ENCODE measurements around the gene ARHGAP6.
A peak's percentile ranks its signal among the peaks of the same experiment; 100 is the strongest.
"Not testable (repeated sequence)": the region's sequence is repeated elsewhere in the genome, so short reads cannot be mapped to it uniquely, and the experiment has no call there.

ARHGAP6 gene

DNA sequence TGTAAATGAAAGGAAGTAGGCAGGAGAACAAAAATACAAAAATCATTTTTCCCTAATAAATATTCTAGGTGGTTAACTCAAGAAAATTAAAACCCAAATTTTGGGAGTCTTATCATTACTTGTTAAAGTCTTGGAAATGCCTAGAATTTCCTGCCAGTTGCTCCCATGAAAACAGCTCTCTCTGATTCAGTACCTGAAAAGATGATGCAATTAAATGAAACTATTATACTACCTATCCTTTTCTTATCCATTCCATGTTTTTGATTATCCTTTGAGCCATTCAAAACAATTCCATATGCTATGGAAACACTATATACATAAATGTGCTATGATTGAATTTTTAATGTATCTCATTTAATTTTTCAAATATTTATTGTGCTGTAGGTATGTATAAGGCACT, 423.0 kb downstream of the ARHGAP6 start:
- DNase-seq (ENCODE audit: low spot score): no peak

DNA sequence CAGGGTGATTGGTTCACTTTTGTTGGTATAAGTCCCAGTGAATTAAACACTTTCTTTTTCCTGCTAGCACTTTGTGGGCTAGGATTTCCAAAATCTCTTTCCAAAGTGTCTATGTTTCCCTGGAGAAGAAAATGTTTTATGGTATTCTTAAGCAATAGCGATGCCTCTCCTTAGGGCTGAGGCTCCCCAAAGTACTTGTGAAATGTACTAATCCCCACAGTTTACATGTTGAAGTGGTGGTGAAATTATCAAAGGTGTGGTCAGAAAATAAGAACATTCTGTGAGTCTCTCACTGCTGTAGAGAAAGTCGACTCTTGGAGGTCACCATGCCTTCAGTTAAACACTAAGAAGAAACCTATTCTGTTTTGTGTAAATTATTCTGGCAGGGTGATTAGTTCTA, 424.0 kb downstream of the ARHGAP6 start:
- DNase-seq (ENCODE audit: low spot score): no peak

DNA sequence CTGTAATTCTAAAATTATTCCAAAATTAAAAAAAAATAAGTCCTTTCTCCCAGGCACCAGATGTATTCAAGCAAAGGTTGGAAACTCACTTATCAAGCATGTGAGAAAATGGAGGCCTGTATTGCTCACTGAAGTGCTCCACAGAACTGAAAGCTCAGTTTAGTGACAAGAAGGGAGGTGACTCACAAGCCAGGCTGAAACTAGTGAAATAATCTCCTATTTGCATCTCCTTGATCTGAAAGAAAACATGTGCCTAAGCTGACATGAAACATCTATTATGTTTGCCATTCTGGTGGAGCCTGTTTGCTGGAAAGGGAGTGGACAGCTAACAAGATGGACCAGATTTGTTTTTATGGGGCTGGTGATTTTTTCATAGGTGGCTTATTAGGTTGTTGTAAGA, 426.5 kb downstream of the ARHGAP6 start:
- DNase-seq (ENCODE audit: low spot score): peak; percentile 0

DNA sequence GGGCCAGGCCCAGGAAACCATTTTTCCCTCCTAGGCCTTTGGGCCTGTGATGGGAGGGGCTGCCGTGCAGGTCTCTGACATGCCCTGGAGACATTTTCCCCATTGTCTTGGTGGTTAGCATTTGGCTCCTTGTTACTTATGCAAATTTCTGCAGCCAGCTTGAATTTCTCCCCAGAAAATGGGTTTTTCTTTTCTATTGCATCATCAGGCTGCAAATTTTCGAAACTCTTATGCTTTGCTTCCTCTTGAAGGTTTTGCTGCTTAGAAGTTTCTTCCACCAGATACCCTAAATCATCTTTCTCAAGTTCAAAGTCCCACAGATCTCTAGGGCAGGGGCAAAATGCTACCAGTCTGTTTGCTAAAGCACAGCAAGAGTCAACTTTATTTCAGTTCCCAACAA, 430.3 kb downstream of the ARHGAP6 start:
- not testable (repeated sequence) for DNase-seq (ENCODE audit: low spot score)

DNA sequence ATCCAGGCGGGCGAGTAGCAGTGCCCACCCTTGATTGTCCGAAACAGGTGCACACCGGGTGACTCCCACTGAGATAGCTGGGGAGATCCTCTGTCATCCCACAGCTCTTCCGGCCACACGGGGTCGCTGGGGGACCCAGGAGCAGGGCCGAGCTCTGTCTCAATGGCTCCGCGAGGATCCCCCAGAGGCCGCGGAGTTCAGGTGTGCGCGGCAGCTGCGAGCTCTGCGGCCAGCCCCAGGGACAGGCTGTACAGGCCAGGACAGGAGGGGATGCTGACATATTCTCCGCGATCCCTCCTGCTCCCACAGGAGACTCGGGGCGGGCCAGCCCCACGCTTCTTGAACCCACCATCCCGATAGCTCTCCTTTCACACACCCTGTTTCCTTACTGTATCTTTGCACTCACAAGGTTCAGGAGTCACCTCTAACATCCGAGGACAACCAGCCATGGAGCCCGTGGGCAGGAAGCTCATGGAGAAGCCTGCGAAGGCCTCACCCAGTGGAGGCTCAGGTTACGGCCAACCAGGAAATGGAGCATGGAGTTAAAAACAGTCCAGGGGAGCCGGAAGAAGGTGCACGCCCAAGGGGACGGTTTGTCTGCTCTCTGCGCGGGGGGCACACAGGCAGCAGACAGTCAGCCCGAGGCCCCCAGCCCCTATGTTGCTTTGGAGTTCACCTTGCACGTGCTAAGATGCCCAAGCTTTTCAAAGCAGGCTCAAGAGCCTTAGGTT, 450.4 kb downstream of the ARHGAP6 start:
- DNase-seq (ENCODE audit: low spot score): no peak

DNA sequence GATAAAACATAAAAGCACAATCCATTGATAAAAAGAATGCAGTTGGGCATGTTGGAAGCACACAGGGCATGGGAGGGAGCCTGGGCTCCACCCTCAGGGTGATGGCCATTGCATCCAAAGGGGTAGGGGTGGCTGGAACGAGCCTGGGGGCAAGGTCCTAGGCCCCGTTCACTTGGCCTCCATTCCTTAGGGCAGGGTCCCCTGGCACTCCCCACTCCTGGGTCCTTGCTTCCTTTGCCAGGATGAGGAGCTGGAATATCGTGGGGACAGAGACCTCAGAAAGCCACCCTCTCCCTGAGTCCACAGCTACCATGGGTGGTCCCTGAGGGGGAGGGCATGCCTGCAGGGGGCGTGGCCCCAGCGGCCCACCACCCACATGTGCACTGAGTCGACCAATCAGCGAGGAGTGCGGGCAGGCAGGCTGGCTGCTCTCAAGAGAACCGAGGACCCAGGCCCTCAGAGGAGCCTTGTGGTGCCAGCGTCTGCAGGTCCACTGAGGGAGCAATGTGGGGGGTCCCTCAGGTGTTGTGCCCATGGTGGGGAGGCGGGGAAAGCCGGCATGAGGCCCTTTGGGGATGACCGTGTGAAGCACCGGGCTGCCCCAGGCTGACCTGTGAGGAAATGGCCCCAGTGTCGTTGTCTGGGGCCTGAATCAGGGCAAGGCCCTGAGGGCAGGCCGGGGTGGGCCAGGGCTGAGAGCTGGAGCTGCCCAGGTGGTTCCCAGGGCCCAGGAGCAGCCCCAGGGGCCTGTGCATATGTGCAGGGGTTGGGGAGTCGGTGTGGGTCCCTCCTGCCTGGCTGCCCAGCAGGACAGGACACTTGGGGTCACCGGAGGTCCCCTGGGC, 451.2 kb downstream of the ARHGAP6 start:
- no peak for DNase-seq (ENCODE audit: low spot score)

DNA sequence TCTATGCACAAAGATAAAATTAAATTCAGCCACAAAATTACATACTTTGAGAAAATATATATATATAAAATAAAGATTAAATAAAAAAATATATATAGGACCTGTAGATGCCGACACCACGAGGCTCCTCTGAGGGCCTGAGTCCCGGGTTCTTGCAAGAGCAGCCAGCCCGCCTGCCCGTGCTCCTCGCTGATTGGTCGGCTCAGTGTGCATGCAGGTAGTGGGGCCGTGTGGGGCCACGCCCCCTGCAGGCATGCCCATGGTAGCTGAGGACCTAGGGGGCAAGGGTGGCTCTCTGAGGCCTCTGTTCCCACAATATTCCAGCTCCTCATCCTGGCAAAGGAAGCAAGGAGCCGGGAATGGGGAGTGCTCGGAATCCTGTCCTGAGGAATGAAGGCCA, 453.0 kb downstream of the ARHGAP6 start:
- no peak for DNase-seq (ENCODE audit: low spot score)

DNA sequence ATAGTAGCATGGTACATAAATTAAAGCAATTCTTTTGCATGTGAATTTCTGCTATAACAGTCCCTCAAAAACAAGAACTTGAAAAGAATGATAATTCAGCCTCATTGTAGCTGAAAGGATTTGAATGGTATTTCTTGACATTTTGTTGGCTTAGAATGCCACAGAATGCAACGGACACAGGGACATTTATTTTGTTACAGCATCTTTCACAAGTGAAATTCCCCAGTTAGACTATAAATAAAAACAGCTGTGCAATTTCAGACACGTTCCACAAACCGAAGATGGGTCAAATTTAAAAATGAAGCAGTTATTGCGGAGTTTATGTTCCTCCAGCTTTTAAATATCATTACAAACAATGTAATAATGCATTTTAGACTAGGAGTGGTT, 455.3 kb downstream of the ARHGAP6 start:
- DNase-seq (ENCODE audit: low spot score): no peak

DNA sequence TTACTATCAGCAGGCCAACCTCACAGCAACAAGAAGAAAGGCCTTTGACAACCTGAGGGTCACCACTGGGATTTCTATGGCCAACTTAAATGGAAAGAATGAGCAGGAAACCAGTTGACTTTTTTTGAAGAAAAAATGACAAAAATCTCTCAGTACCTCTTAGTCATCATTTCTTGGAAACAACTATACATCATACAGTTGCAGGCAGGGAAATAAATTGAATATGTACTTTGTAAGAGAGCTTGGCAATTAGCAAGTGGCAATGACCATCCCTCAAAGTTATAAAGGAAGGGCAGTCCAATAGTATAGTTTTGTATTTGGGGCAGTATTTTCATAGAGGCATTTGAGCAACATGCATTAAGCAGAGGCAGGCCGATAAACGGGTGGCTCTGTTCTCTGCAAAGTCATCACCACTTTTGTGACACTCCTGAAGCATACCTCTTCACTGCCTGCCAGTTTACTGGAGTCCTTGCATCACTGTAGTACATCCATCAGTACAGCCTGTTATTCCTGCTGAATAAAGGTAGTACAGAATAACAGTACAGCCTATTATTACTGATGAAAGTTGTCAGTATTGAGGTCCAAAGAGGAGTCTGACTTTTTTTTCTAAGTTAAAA, 455.8 kb downstream of the ARHGAP6 start:
- DNase-seq (ENCODE audit: low spot score): no peak

DNA sequence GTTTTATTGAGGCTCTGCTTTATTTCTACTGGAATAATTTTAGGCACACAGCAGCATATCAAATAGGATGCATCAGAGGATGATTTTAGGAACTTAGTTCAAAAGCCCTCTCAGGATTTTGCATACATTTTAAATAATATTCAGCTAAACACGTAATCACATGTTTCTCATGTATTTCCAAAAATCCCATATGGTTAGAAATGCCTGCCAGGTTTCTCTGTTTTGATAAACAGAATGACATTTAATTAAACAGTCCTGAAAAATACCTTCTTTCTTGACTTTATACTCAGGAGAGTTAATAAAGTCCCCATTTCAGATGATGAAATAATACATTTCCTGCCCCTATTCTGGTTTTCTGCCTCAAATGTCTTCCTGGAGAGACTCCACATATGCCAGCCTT, 459.0 kb downstream of the ARHGAP6 start:
- no peak for DNase-seq (ENCODE audit: low spot score)

DNA sequence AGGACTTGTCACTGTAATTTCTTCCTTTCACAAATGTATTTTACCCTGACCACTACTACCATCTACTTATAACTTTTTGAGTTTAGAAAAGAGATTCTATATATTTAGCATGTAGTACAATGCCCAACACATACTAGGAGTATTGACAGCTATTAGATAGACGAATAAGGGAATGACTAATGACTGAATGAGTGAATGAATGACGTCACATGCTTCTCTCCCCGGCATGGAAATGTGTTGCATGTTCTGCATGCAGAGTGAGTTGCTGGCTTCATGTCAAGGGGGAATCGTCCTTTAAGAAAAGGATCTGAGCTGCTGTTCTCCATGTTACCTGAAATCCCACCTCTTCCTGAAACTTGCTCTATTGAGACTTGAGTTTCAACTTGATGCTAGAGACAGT, 459.9 kb downstream of the ARHGAP6 start:
- no peak for DNase-seq (ENCODE audit: low spot score)

DNA sequence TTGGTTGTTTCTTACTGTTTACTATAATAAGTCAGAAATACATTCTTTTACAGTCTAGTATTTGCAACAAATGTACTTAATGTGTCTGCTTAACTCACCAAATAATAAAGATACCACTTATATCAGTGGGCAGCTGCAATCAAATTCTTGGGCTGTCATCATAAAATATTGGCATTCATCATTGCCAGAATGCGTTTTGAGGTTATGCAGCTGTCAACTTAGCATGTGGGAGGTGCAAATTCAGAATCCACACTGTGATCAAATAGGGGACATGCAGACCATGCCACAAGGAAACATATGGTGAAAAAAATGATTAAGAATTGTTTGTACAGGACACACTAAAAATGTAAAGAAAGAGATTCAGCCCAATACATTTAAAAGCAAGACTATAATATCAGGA, 468.0 kb downstream of the ARHGAP6 start:
- no peak for DNase-seq (ENCODE audit: low spot score)

DNA sequence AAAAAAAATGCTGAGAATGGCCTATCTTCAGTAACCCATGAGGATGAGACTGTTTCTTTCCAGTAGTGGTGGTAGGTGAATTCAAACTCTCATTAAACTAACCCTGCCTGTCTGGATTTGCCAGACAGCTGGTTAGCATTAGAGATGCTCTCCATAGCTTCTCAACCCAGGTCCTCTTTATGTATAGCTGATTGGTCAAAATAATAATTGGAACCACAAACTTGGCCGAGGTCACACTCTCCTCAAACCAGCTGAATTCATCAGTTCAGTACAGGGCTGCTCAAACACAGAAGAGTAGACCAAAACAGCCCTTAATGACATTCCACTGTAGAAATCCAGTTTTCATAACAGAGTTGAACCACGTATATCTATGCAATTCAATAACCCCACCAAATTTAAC, 469.2 kb downstream of the ARHGAP6 start:
- no peak for DNase-seq (ENCODE audit: low spot score)

DNA sequence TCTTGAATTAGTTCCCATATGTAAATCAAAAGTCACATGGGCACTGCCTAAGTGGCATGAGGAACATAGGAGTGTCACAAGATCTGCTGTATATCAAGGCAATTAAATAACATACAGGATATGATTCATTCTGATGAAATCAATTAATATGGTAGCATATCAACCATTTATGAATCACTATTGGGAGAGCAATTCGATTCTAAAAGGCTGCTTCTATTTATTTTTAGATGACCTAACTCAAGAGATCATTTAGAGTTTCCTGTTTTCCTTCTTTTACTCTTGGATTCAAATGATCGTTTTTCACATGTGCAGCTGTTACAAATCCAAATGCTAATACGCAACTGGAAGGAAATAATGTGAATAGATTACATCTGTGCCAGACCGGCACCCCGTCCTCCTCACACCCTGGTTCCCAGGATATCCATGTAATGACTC, 472.7 kb downstream of the ARHGAP6 start:
- no peak for DNase-seq (ENCODE audit: low spot score)

DNA sequence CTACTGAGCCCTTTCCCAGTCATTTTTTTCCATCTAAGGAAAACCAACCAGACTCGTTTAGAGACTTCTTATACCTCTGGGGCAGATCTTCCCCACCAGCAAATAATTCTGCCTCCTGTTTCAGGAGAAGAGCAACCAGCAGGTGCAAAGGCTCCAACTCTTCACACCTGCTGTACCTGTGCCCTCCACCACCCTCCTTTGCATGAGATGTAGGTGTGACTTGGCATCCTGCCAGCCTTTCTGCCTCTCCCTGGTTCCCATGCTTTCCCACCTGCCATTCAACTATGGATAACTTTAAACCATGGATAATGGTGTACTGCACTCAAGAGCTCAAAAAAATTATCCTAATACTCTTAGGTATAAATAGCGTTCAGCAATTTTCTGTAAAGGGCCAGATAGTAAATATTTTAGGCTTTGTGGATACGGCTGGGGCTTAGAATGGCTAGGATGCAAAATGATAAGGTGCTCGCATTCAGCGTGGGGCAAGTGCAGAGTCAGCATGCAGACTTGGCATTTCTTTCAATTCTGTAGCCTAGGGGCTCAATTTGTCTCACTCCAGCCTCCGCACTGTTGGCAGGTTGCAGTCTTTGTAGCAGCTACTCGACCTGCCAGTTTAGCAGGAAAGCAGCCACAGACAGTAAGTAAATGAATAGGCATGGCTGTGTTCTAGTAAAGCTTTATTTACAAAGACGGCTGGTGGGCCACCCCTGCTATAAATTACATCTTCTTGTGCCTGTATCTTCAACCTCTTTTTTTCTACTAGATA, 474.8 kb downstream of the ARHGAP6 start:
- DNase-seq (ENCODE audit: low spot score): no peak

DNA sequence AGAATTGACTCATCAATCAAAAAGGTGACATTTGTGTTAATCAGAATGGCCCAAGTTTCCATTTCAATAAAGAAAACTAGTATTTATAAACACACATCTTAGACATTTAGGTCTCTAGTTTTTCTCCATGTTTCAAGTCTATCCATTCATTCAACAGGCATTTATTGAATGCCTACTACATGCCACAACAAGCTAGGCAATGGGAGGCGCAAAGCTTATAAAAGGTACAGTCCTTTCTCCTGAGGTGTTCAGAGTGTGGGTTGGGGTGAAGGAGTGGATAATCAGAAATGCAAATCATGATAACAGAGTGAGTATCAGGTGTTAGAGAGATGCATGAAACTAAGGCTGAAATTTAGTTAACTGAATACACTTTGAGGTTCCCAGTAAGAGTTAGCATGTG, 476.6 kb downstream of the ARHGAP6 start:
- DNase-seq (ENCODE audit: low spot score): no peak

DNA sequence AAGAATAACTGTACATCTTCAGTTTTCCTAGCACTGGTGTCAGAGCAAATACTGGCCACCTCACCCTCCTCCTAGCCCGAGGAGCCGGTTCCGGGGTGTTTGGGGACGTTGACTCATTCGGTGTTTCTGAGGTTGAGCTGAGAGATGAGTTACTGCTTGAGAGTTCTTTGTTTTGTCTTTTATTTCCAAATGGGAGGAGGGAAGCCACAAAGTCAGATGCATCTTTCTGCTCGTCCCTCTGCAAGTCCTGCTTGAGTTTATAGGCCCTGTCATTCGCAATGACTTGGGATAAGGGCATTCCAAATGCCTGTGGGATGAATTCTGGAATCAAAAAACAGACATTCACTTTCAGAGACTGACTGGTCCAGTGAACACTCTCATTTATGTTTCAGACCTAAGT, 477.1 kb downstream of the ARHGAP6 start:
- no peak for DNase-seq (ENCODE audit: low spot score)

DNA sequence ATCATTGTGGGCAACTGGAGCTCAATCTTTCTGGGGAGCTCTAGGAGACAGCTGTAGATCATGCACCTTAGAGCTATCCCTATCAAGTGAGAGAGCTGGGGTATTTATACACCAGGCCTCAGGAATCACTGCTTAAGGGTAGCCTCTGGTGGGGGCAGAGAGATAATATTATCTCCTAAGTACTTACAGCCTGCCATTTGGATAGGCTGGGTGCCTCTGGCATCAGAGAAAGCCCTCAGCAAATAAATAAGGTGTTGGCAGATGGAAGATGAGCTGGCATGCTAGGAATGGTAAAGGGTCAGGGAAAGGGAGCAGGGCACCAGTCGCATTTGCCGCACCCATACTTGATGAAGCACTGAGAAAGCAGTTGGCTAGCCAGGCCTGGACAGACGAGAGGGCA, 478.7 kb downstream of the ARHGAP6 start:
- no peak for DNase-seq (ENCODE audit: low spot score)

DNA sequence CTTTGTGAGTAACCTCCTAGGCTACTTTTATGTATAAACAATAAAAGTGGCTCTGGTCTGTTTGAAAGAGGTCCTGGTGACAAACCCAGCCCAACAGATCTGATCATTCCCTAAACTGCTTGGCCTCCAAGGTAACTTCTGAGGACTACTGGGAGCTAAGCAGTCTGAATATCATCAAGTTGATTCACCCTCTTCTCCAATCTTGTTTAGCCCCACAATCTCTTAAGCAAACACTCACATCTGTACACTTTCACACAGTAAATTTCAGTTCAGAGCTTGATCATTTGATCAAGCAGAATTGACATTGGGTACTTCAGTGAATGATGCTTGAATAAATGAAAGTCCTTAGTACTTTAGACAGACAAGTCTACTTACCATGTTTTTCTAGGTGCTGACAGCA, 479.9 kb downstream of the ARHGAP6 start:
- DNase-seq (ENCODE audit: low spot score): no peak

DNA sequence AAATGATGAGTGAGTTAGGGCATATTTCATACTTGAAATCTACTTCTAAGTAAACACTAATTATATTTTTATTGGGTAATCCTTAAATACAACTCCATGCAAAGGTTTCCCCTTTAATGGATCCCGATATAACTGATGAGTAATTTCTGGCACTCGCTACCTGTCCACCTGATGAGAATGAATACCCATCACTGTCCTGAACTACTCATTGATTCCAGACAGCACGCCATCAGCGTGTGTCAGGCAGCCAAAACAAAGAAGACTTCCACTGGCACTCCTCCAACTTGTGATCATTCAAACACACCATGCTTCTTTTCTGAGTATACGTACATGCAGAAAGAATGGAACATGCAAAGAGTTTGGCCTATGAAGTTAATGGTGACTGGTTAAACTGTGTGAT, 485.1 kb downstream of the ARHGAP6 start:
- DNase-seq (ENCODE audit: low spot score): no peak

DNA sequence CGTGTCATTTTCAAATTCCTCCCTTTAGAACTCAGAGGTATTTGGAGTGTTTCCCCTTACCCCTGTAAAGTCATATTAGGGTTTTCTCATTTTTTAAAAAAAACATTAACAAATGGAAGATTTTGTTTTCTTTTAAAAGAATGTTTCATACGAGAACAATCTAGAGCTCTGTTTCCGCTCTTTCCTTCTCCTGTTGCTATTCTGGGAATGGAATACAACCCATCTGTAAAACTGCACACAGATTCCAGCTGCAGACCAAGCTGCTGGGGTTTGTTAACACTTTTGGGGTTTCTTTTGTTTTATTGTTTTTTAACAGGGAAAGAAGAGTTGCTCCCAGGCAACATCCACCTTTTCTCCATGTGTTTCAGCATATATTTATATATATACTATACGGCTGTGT, 493.3 kb downstream of the ARHGAP6 start:
- no peak for DNase-seq (ENCODE audit: low spot score)

DNA sequence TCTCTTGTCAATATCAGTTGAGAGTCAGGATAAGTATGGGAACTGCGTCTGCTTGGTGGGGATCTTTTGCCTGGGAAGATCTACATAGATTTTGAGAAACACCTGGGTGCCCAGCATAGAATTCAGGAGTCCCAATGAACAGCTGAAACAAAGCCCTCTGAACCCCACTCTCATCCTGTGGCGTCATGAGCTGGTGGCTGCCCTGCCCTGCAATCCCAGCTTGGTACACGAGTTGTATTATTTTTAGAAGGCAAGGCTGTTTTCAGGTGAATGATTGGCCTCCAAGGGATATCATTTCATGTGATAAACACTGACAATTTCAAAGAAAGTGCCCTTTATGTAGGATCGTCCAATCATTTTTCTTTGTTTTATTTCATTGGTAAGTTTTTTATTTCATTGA, 493.8 kb downstream of the ARHGAP6 start:
- DNase-seq (ENCODE audit: low spot score): no peak

All from LoVo (cell line).